HUES48 (cell line): ENCODE measurements around the gene CACNA1C.
"Not testable (repeated sequence)": the region's sequence is repeated elsewhere in the genome, so short reads cannot be mapped to it uniquely, and the experiment has no call there.

Source experiments
- H3K27ac ChIP-seq: one replicate; pipeline ENCODE4 v1.7.0; 2013; ENCODE audit warnings: low read depth, low read length, inconsistent platforms
- H3K27me3 ChIP-seq: 2 replicates; pipeline ENCODE4 v1.6.1; 2013; ENCODE audit warnings: mild to moderate bottlenecking, low read length; ENCODE audit not compliant: control insufficient read depth, insufficient read depth
- H3K36me3 ChIP-seq: 2 replicates; pipeline ENCODE4 v1.6.1; 2013; ENCODE audit warnings: low read length; ENCODE audit not compliant: control insufficient read depth, insufficient read depth
- H3K4me1 ChIP-seq: 2 replicates; pipeline ENCODE4 v1.6.1; 2013; ENCODE audit warnings: mild to moderate bottlenecking, low read length; ENCODE audit not compliant: control insufficient read depth, insufficient read depth
- H3K4me3 ChIP-seq: 2 replicates; pipeline ENCODE4 v1.5.1; 2013; ENCODE audit warnings: mild to moderate bottlenecking, low read depth, low read length
- H3K9ac ChIP-seq: 2 replicates; pipeline ENCODE4 v1.6.1; 2013; ENCODE audit warnings: mild to moderate bottlenecking, low read depth, low read length, moderate library complexity
- H3K9me3 ChIP-seq: 2 replicates; pipeline ENCODE4 v1.6.1; 2013; ENCODE audit warnings: low read length; ENCODE audit not compliant: control insufficient read depth, insufficient read depth

Gene CACNA1C

GRCh38 chr12:2099595-2099994 lies 46.8 kb downstream of the CACNA1C start:
- Histone ChIP-seq H3K36me3 (no peaks in the 10 kb centered on the region), H3K9me3 (no peaks in the 10 kb centered on the region), H3K4me3 (no peak overlapping the region), H3K27me3 (no peaks in the 10 kb centered on the region), H3K4me1 (no peaks in the 10 kb centered on the region), H3K9ac (no peak overlapping the region), H3K27ac (no peak overlapping the region)

GRCh38 chr12:2101359-2101758 lies 48.6 kb downstream of the CACNA1C start:
- Histone ChIP-seq H3K27me3 (no peaks in the 10 kb centered on the region), H3K36me3 (no peaks in the 10 kb centered on the region), H3K27ac (no peak overlapping the region), H3K4me1 (no peaks in the 10 kb centered on the region), H3K4me3 (no peak overlapping the region), H3K9ac (no peak overlapping the region), H3K9me3 (no peaks in the 10 kb centered on the region)

- Histone ChIP-seq H3K27me3 (no peaks in the 10 kb centered on the region), H3K4me1 (no peaks in the 10 kb centered on the region), H3K27ac (no peak overlapping the region), H3K9ac (no peak overlapping the region), H3K4me3 (no peak overlapping the region), H3K9me3 (no peaks in the 10 kb centered on the region), H3K36me3 (no peaks in the 10 kb centered on the region)
Observed at GRCh38 chr12:2101771-2102170, 49.0 kb downstream of the CACNA1C start.

- H3K36me3 ChIP-seq, H3K27me3 ChIP-seq, H3K9ac ChIP-seq, H3K4me3 ChIP-seq, H3K9me3 ChIP-seq, H3K27ac ChIP-seq, H3K4me1 ChIP-seq: not testable (repeated sequence)
Observed at GRCh38 chr12:2102736-2103135, 49.9 kb downstream of the CACNA1C start.

- H3K4me1 ChIP-seq, H3K27me3 ChIP-seq: not testable (repeated sequence)
Observed at GRCh38 chr12:2105387-2105786, 52.6 kb downstream of the CACNA1C start.

GRCh38 chr12:2108166-2108565 lies 55.4 kb downstream of the CACNA1C start:
- no peaks in the 10 kb centered on the region for H3K4me1 ChIP-seq
- no peaks in the 10 kb centered on the region for H3K36me3 ChIP-seq
- H3K9ac ChIP-seq = no peak overlapping the region
- H3K4me3 ChIP-seq = no peak overlapping the region
- no peak overlapping the region for H3K27ac ChIP-seq
- H3K27me3 ChIP-seq = no peaks in the 10 kb centered on the region
- no peaks in the 10 kb centered on the region for H3K9me3 ChIP-seq

More at GRCh38 chr12:2105387-2105786, 52.6 kb downstream of the CACNA1C start:
- not testable (repeated sequence) for H3K27ac ChIP-seq, H3K4me3 ChIP-seq, H3K9me3 ChIP-seq, H3K36me3 ChIP-seq, H3K9ac ChIP-seq

- Histone ChIP-seq H3K27ac (no peak overlapping the region), H3K36me3 (no peaks in the 10 kb centered on the region), H3K9ac (no peak overlapping the region), H3K4me3 (no peak overlapping the region), H3K27me3 (no peaks in the 10 kb centered on the region), H3K4me1 (no peaks in the 10 kb centered on the region), H3K9me3 (no peaks in the 10 kb centered on the region)
Observed at GRCh38 chr12:2108975-2109671, 56.3 kb downstream of the CACNA1C start.

GRCh38 chr12:2110127-2110526 lies 57.3 kb downstream of the CACNA1C start:
- H3K4me3 ChIP-seq = no peak overlapping the region
- no peaks in the 10 kb centered on the region for H3K4me1 ChIP-seq
- H3K36me3 ChIP-seq = no peaks in the 10 kb centered on the region
- H3K27ac ChIP-seq = no peak overlapping the region
- H3K27me3 ChIP-seq = no peaks in the 10 kb centered on the region
- H3K9me3 ChIP-seq = no peaks in the 10 kb centered on the region
- H3K9ac ChIP-seq = no peak overlapping the region

- Histone ChIP-seq H3K36me3 (no peaks in the 10 kb centered on the region), H3K9me3 (no peaks in the 10 kb centered on the region), H3K4me1 (no peaks in the 10 kb centered on the region), H3K9ac (no peak overlapping the region), H3K4me3 (no peak overlapping the region), H3K27me3 (no peaks in the 10 kb centered on the region), H3K27ac (no peak overlapping the region)
Observed at GRCh38 chr12:2110849-2111566, 58.2 kb downstream of the CACNA1C start.

- Histone ChIP-seq H3K9me3 (no peaks in the 10 kb centered on the region), H3K27ac (no peak overlapping the region), H3K27me3 (no peaks in the 10 kb centered on the region), H3K4me3 (no peak overlapping the region), H3K36me3 (no peaks in the 10 kb centered on the region), H3K4me1 (no peaks in the 10 kb centered on the region), H3K9ac (no peak overlapping the region)
Observed at GRCh38 chr12:2111826-2112225, 59.0 kb downstream of the CACNA1C start.

GRCh38 chr12:2112401-2112800 lies 59.6 kb downstream of the CACNA1C start:
- Histone ChIP-seq H3K9me3 (no peaks in the 10 kb centered on the region), H3K36me3 (no peaks in the 10 kb centered on the region), H3K9ac (no peak overlapping the region), H3K27ac (no peak overlapping the region), H3K4me1 (no peaks in the 10 kb centered on the region), H3K27me3 (no peaks in the 10 kb centered on the region), H3K4me3 (no peak overlapping the region)
